ENCODE results near the gene P2RX5.

The P2RX5 gene

GRCh38 chr17:3683054-3683511 lies 12.9 kb downstream of the P2RX5 start:
- TF ChIP-seq CTCF (IDR thresholded peaks at IDR 0.05), result peak; percentile 98

GRCh38 chr17:3682033-3682432 lies 13.9 kb downstream of the P2RX5 start:
- TF ChIP-seq CTCF (IDR thresholded peaks at IDR 0.05), result no peak

- TF ChIP-seq CTCF (IDR thresholded peaks at IDR 0.05), result no peak
Observed at GRCh38 chr17:3681565-3681964, 14.4 kb downstream of the P2RX5 start.

- TF ChIP-seq CTCF (IDR thresholded peaks at IDR 0.05), result no peak
Observed at GRCh38 chr17:3681057-3681456, 14.9 kb downstream of the P2RX5 start.

GRCh38 chr17:3679531-3680126 lies 16.3 kb downstream of the P2RX5 start:
- TF ChIP-seq CTCF (IDR thresholded peaks at IDR 0.05), result no peak

GRCh38 chr17:3678821-3679530 lies 17.0 kb downstream of the P2RX5 start:
- TF ChIP-seq CTCF (IDR thresholded peaks at IDR 0.05), result no peak

GRCh38 chr17:3678095-3678820 lies 17.7 kb downstream of the P2RX5 start:
- TF ChIP-seq CTCF (IDR thresholded peaks at IDR 0.05), result no peak

All from LNCAP (cell line).